ENCODE results near the gene CMIP.

CMIP gene

DNA sequence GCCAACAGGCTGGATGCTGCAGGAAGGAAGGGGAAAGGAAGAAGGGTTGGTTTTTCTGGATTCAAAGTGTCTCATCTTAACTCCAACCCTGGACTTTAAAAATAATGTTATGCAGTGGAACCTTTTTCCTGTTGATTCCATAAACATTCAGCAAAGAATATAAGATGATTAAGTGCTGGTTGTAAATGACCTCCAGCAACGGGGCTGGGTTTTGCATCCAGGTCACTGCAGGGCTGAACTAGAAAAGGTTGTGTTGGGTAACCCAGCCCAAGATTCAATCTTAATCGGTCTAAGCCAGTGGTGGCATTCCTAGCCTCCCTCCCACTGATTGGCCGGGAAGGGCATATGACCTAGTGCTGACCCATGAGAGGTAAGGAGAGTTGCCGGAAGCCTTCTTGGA is 300.3 kb downstream of the CMIP start:
- Histone ChIP-seq H3K36me3 (ENCODE audit: control insufficient read depth in 1 of 2, insufficient read depth in 2 of 2, low read length in 2 of 2) (no peaks in the 10 kb centered on the region), H2AK5ac (ENCODE audit: low read length) (no peak overlapping the region), H3K4me3 (ENCODE audit: low read depth, low read length) (no peak overlapping the region), H3K23ac (ENCODE audit: low read length) (no peak overlapping the region), H3K4me1 (ENCODE audit: control insufficient read depth in 1 of 2, insufficient read depth in 2 of 2, low read length in 2 of 2) (peaks cover 2 to 5% of the 10 kb centered on the region in 2 experiments), H2BK5ac (ENCODE audit: low read depth, low read length, poor library complexity) (no peak overlapping the region), H3K27me3 (ENCODE audit: insufficient read depth, low read length) (no peaks in the 10 kb centered on the region), H3K4me2 (ENCODE audit: low read length) (no peak overlapping the region), H2BK12ac (ENCODE audit: low read length) (no peak overlapping the region), H3K9ac (ENCODE audit: low read length) (no peak overlapping the region), H2BK120ac (ENCODE audit: insufficient read depth, low read length, poor library complexity) (no peak overlapping the region), H3K79me2 (ENCODE audit: control insufficient read depth, insufficient read depth, low read length, poor library complexity) (peaks cover 1% of the 10 kb centered on the region), H3K9me3 (ENCODE audit: insufficient read depth, low read depth, low read length) (no peaks in the 10 kb centered on the region), H3K4ac (ENCODE audit: low read depth, low read length) (no peak overlapping the region), H3K79me1 (ENCODE audit: low read length) (no peaks in the 10 kb centered on the region), H4K12ac (ENCODE audit: low read depth, low read length) (no peak overlapping the region), H3K27ac (ENCODE audit: low read depth, low read length) (no peak overlapping the region), H3K18ac (ENCODE audit: low read length) (no peak overlapping the region), H4K91ac (ENCODE audit: low read depth, low read length) (no peak overlapping the region), H3K14ac (ENCODE audit: low read length) (no peak overlapping the region), H4K8ac (ENCODE audit: low read depth, low read length) (peak overlapping the region; percentile 3), H2AFZ (ENCODE audit: insufficient read depth, low read length, poor library complexity) (no peak overlapping the region)
- no CpG with 5 or more reads among the region's 4 CpGs for WGBS (ENCODE audit: extremely low coverage, insufficient coverage, insufficient read length)
- DNase-seq: no peak

DNA sequence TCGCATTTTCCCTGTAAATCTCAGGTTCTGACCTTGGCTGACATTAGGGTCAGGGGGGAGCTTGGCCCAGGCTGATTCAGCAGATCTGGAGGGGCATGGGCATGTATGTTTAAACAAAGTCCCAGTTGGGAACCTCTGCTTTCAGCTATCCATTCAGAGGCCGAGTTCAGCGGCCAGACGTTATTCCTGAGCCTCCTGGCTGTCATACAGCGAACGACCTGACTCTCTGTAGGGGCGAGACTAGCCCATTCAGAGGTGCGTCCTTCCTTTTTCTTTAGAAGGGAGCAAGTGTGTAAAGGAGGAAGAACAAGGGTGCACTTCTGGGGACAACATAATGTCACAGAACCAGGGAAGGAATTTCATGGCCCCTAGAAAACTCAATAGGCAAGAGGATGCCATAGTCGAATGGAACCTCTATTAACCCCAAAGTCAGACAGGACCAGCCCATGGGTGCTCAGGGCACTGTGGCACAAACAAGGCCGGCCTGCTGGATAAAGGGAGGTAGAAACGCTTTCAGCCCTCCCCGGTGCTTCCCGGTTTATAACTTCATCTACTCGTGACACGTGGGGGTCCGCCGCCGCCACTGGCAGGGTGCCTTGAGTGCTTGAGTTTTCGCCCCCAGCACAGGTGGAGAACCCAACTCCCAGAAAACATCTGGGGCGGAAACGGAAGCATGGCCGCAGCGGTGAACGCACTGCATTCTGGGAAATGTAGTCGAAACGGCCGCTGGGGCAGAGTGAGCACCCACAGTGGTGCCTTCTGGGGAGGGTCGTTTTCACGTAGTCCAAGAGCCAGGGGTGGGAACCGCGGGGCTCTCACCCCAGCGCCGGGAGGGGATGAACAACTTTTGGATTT is 301.3 kb downstream of the CMIP start:
- no CpG with 5 or more reads among the region's 33 CpGs for WGBS (ENCODE audit: extremely low coverage, insufficient coverage, insufficient read length)
- H3K18ac ChIP-seq (ENCODE audit: low read length): no peak overlapping the region

DNA sequence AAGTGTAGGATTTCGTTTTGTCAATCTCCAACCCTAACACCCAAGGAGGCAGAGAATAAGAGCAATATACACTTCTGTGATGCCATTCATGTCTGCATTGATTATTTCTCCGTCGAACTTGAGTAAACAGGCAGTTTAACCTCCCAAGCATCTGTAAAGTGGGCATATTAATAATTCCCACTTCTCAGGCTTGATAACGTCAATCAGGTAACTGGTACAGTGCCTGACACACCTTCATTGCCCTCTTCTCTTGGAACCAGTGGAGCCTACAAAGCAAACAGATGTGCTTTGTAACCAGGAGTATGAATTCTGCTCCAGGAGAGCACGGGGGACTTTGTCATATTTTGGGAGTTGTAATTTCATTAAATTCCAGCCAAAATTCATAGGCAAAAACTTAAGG is 302.0 kb downstream of the CMIP start:
- Histone ChIP-seq H3K4ac (ENCODE audit: low read depth, low read length) (no peak overlapping the region), H2AFZ (ENCODE audit: insufficient read depth, low read length, poor library complexity) (peak overlapping the region; percentile 97), H3K14ac (ENCODE audit: low read length) (no peak overlapping the region), H3K18ac (ENCODE audit: low read length) (no peak overlapping the region), H4K8ac (ENCODE audit: low read depth, low read length) (no peak overlapping the region), H3K9me3 (ENCODE audit: insufficient read depth, low read depth, low read length) (no peaks in the 10 kb centered on the region), H3K79me1 (ENCODE audit: low read length) (no peaks in the 10 kb centered on the region), H3K27me3 (ENCODE audit: insufficient read depth, low read length) (no peaks in the 10 kb centered on the region), H4K12ac (ENCODE audit: low read depth, low read length) (no peak overlapping the region), H3K36me3 (ENCODE audit: control insufficient read depth in 1 of 2, insufficient read depth in 2 of 2, low read length in 2 of 2) (no peaks in the 10 kb centered on the region), H4K91ac (ENCODE audit: low read depth, low read length) (no peak overlapping the region), H3K79me2 (ENCODE audit: control insufficient read depth, insufficient read depth, low read length, poor library complexity) (peaks cover 1% of the 10 kb centered on the region), H3K27ac (ENCODE audit: low read depth, low read length) (no peak overlapping the region), H3K4me2 (ENCODE audit: low read length) (peak overlapping the region; percentile 90), H2AK5ac (ENCODE audit: low read length) (no peak overlapping the region), H3K23ac (ENCODE audit: low read length) (no peak overlapping the region), H2BK120ac (ENCODE audit: insufficient read depth, low read length, poor library complexity) (no peak overlapping the region), H2BK5ac (ENCODE audit: low read depth, low read length, poor library complexity) (no peak overlapping the region), H3K9ac (ENCODE audit: low read length) (no peak overlapping the region), H2BK12ac (ENCODE audit: low read length) (no peak overlapping the region), H3K4me3 (ENCODE audit: low read depth, low read length) (no peak overlapping the region), H3K4me1 (ENCODE audit: control insufficient read depth in 1 of 2, insufficient read depth in 2 of 2, low read length in 2 of 2) (peaks cover 2 to 5% of the 10 kb centered on the region in 2 experiments)
- no CpG with 5 or more reads among the region's 5 CpGs for WGBS (ENCODE audit: extremely low coverage, insufficient coverage, insufficient read length)
- DNase-seq: no peak

More for the DNA sequence above, 301.3 kb downstream of the CMIP start:
- Histone ChIP-seq H2BK5ac (ENCODE audit: low read depth, low read length, poor library complexity) (no peak overlapping the region), H2BK12ac (ENCODE audit: low read length) (no peak overlapping the region), H3K4me1 (ENCODE audit: control insufficient read depth in 1 of 2, insufficient read depth in 2 of 2, low read length in 2 of 2) (peaks cover 2 to 5% of the 10 kb centered on the region in 2 experiments), H3K14ac (ENCODE audit: low read length) (peak overlapping the region; percentile 27), H3K23ac (ENCODE audit: low read length) (no peak overlapping the region), H2BK120ac (ENCODE audit: insufficient read depth, low read length, poor library complexity) (peak overlapping the region; percentile 56), H3K4me3 (ENCODE audit: low read depth, low read length) (peak overlapping the region; percentile 60), H3K4me2 (ENCODE audit: low read length) (peak overlapping the region; percentile 90), H2AK5ac (ENCODE audit: low read length) (no peak overlapping the region), H4K8ac (ENCODE audit: low read depth, low read length) (peak overlapping the region; percentile 99), H4K12ac (ENCODE audit: low read depth, low read length) (peak overlapping the region; percentile 88), H4K91ac (ENCODE audit: low read depth, low read length) (peak overlapping the region; percentile 75), H3K4ac (ENCODE audit: low read depth, low read length) (peak overlapping the region; percentile 43), H3K79me2 (ENCODE audit: control insufficient read depth, insufficient read depth, low read length, poor library complexity) (peaks cover 1% of the 10 kb centered on the region), H3K79me1 (ENCODE audit: low read length) (no peaks in the 10 kb centered on the region), H3K27ac (ENCODE audit: low read depth, low read length) (no peak overlapping the region), H3K9me3 (ENCODE audit: insufficient read depth, low read depth, low read length) (no peaks in the 10 kb centered on the region), H3K36me3 (ENCODE audit: control insufficient read depth in 1 of 2, insufficient read depth in 2 of 2, low read length in 2 of 2) (no peaks in the 10 kb centered on the region), H3K27me3 (ENCODE audit: insufficient read depth, low read length) (no peaks in the 10 kb centered on the region), H3K9ac (ENCODE audit: low read length) (peak overlapping the region; percentile 28), H2AFZ (ENCODE audit: insufficient read depth, low read length, poor library complexity) (peak overlapping the region; percentile 97)
- peak in 1 of 2 donors; percentile 71 for DNase-seq

DNA sequence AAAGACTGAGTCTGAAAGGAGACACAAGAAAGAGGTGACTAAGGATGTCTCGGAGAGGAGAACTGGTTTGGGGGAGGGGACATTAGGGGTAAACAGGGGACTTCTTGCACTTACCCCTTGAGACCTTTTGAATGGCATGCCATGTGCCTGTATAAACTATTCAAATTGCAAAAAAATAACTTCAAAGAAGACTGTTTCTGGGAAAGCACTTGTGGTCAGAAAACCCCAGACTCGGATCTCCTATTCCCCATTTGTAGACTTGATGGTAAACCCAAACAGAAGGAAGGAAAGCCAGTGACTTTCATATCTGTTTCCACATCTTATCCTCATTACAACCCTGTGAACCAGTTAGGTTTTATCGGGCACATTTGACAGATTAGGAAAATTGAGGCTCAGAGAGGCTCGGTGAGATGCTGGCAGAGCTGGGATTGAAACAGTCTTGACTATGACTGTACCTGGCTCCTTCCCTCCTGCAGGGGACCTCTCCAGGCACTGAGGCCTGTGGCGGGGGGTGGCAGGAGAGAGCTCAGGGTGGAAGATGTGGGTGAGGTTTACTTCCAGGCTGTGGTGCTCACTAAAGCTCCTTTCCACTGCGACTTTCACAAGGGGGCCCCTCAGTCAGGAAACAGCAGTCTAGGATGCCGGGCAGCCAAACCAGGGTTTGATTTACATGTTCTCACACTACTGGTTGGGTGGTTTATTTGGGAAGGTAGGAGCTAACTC is 304.0 kb downstream of the CMIP start:
- Histone ChIP-seq H2BK12ac (ENCODE audit: low read length) (no peak overlapping the region), H3K18ac (ENCODE audit: low read length) (no peak overlapping the region), H3K9ac (ENCODE audit: low read length) (no peak overlapping the region), H3K4me2 (ENCODE audit: low read length) (no peak overlapping the region), H3K79me1 (ENCODE audit: low read length) (no peaks in the 10 kb centered on the region), H3K4me3 (ENCODE audit: low read depth, low read length) (no peak overlapping the region), H3K36me3 (ENCODE audit: control insufficient read depth in 1 of 2, insufficient read depth in 2 of 2, low read length in 2 of 2) (no peaks in the 10 kb centered on the region), H3K14ac (ENCODE audit: low read length) (no peak overlapping the region), H3K23ac (ENCODE audit: low read length) (no peak overlapping the region), H2BK120ac (ENCODE audit: insufficient read depth, low read length, poor library complexity) (no peak overlapping the region), H2AK5ac (ENCODE audit: low read length) (no peak overlapping the region), H3K27ac (ENCODE audit: low read depth, low read length) (no peak overlapping the region), H3K4me1 (ENCODE audit: control insufficient read depth in 1 of 2, insufficient read depth in 2 of 2, low read length in 2 of 2) (peaks cover 2 to 5% of the 10 kb centered on the region in 2 experiments), H4K8ac (ENCODE audit: low read depth, low read length) (no peak overlapping the region), H4K12ac (ENCODE audit: low read depth, low read length) (no peak overlapping the region), H3K9me3 (ENCODE audit: insufficient read depth, low read depth, low read length) (peaks cover 2% of the 10 kb centered on the region), H3K79me2 (ENCODE audit: control insufficient read depth, insufficient read depth, low read length, poor library complexity) (peaks cover 1% of the 10 kb centered on the region), H2BK5ac (ENCODE audit: low read depth, low read length, poor library complexity) (no peak overlapping the region), H2AFZ (ENCODE audit: insufficient read depth, low read length, poor library complexity) (no peak overlapping the region), H3K27me3 (ENCODE audit: insufficient read depth, low read length) (no peaks in the 10 kb centered on the region), H3K4ac (ENCODE audit: low read depth, low read length) (no peak overlapping the region), H4K91ac (ENCODE audit: low read depth, low read length) (no peak overlapping the region)
- no CpG with 5 or more reads among the region's 7 CpGs for WGBS (ENCODE audit: extremely low coverage, insufficient coverage, insufficient read length)
- no peak for DNase-seq

Data from trophoblast cell (in vitro differentiated cells and primary cell).